HL-60 (cell line): ENCODE data around the gene FAU.

Experiments used
- DNase-seq, 2 experiments: peaks; one replicate each; pipeline ENCODE4 v3.0.0-alpha.2; 2010 to 2020; ENCODE audit warnings: low read depth in 1 of 2, low spot score in 1 of 2
- H3K27ac ChIP-seq: fragments of 250-450 bp; sonication (Bioruptor Pico); replicated peaks from 2 replicates; pipeline ENCODE4 v1.5.1; 2020; ENCODE audit warnings: mild to moderate bottlenecking, moderate library complexity
- H3K27me3 ChIP-seq: fragments of 250-450 bp; sonication (Bioruptor Pico); 2 replicates; pipeline ENCODE4 v1.5.1; 2021; ENCODE audit warnings: mild to moderate bottlenecking, moderate library complexity; ENCODE audit not compliant: insufficient read depth, poor library complexity, severe bottlenecking
- H3K4me3 ChIP-seq: replicated peaks from 2 replicates; pipeline ENCODE4 v1.5.1; 2011; ENCODE audit warnings: mild to moderate bottlenecking, control low read depth, low read length; ENCODE audit not compliant: insufficient read depth
- GABPA ChIP-seq: IDR thresholded peaks from 2 replicates; pipeline ENCODE4 v1.6.1; 2012; ENCODE audit warnings: low read depth
- POLR2AphosphoS5 ChIP-seq: IDR thresholded peaks from 2 replicates; pipeline ENCODE4 v1.6.1; 2012; ENCODE audit warnings: low read depth
- REST ChIP-seq: IDR thresholded peaks from 2 replicates; pipeline ENCODE4 v1.6.1; 2012; ENCODE audit warnings: low read depth; ENCODE audit not compliant: insufficient replicate concordance
- SPI1 ChIP-seq: IDR thresholded peaks from 2 replicates; pipeline ENCODE4 v1.6.1; 2012; ENCODE audit warnings: low read depth, mild to moderate bottlenecking, borderline replicate concordance
- TF ChIP-seq, protein P1 (sequence below): IDR thresholded peaks from one replicate; pipeline ENCODE4 v1.5.1; 2011; ENCODE audit warnings: low read length, control low read depth, inconsistent platforms; ENCODE audit not compliant: insufficient read depth

FAU gene

GRCh38 chr11:65167656-65168055 lies 45.7 kb upstream of the FAU start:
- no peak for TF ChIP-seq POLR2AphosphoS5
- TF ChIP-seq, protein P1, sequence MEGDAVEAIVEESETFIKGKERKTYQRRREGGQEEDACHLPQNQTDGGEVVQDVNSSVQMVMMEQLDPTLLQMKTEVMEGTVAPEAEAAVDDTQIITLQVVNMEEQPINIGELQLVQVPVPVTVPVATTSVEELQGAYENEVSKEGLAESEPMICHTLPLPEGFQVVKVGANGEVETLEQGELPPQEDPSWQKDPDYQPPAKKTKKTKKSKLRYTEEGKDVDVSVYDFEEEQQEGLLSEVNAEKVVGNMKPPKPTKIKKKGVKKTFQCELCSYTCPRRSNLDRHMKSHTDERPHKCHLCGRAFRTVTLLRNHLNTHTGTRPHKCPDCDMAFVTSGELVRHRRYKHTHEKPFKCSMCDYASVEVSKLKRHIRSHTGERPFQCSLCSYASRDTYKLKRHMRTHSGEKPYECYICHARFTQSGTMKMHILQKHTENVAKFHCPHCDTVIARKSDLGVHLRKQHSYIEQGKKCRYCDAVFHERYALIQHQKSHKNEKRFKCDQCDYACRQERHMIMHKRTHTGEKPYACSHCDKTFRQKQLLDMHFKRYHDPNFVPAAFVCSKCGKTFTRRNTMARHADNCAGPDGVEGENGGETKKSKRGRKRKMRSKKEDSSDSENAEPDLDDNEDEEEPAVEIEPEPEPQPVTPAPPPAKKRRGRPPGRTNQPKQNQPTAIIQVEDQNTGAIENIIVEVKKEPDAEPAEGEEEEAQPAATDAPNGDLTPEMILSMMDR: no peak
- TF ChIP-seq GABPA: no peak
- TF ChIP-seq SPI1: no peak
- TF ChIP-seq REST: no peak
- no peak overlapping the region for H3K27ac ChIP-seq

DNA sequence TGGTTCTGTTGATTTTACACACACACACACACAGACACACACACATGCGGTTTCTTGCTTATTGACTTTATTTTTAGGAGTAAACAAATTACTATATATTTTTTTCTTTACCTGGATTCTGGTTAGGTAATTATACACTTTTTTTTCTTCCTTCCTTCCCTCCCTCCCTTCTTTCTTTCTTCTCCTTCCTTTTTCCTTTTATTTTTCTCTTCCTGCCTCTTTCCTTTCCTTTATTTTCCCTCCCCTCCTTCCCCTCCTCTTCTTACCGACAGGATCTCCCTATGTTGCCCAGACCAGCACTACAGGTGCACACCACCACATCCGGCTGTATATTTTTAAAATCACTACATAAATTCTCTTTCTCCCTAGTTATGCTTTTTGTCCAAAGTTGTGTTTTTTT lies 45.0 kb upstream of the FAU start:
- TF ChIP-seq GABPA: no peak
- TF ChIP-seq SPI1: no peak
- TF ChIP-seq POLR2AphosphoS5: no peak
- DNase-seq: no peak
- no peak overlapping the region for H3K27ac ChIP-seq
- no peak overlapping the region for H3K4me3 ChIP-seq
- H3K27me3 ChIP-seq: no peaks in the 10 kb centered on the region

More at GRCh38 chr11:65167656-65168055, 45.7 kb upstream of the FAU start:
- no peak for DNase-seq
- H3K27me3 ChIP-seq: no peaks in the 10 kb centered on the region
- H3K4me3 ChIP-seq: no peak overlapping the region

DNA sequence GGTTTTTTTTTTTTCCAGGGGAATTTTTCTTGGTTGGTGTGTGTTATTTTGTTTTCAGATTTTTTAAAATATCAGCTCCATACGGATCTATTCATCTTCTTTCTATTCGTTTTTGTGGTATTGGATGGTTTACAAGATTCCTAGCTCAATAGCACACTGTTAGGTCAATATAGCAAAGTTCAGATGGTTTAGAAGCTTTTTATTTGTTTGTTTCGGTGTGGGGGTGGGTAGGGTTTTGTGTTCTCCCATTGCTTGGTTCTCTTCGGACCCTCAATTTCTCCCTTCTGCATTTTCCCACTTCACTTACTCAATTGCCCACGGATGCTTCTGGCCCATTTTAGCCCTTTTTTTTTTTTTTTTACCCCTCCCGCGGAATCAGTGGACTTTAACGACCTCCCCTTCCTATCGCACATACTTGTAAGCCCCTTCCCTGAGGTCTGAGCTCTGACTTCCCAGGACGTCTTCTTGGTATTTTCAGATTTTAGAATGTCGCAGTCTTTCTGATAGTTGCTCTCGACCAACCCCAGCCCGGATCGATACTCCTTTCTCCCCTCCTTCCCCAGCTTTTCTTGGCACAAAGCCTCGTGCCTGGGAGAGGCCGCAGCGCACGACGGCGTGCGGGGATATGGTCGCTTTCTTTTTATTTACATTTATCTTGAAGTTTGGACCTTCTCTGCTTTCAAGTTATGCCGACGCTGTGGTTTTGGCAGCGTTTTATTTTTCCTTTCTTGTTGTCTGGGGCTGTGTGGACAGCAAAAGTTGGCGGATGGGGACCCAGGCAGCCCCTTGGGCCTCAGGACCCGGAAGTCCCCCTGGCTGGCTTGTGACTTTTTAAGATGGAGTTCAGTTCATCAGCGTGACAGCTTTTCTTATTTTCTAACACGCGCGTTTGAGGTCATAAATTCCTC lies 43.7 kb upstream of the FAU start:
- Histone ChIP-seq H3K27ac (no peak overlapping the region), H3K27me3 (no peaks in the 10 kb centered on the region), H3K4me3 (no peak overlapping the region)
- TF ChIP-seq SPI1 (no peak), GABPA (no peak)
- TF ChIP-seq, protein P1: no peak
- no peak for DNase-seq

- Histone ChIP-seq H3K27ac (no peak overlapping the region), H3K4me3 (no peak overlapping the region), H3K27me3 (no peaks in the 10 kb centered on the region)
- TF ChIP-seq, protein P1: no peak
- no peak for TF ChIP-seq REST
- no peak for TF ChIP-seq GABPA
- no peak for TF ChIP-seq SPI1
- TF ChIP-seq POLR2AphosphoS5: no peak
- no peak for DNase-seq
These were observed 41.8 kb upstream of the FAU start for GRCh38 chr11:65163684-65164083.
